ENCODE measurements around the gene YIPF1.

Gene YIPF1

DNA sequence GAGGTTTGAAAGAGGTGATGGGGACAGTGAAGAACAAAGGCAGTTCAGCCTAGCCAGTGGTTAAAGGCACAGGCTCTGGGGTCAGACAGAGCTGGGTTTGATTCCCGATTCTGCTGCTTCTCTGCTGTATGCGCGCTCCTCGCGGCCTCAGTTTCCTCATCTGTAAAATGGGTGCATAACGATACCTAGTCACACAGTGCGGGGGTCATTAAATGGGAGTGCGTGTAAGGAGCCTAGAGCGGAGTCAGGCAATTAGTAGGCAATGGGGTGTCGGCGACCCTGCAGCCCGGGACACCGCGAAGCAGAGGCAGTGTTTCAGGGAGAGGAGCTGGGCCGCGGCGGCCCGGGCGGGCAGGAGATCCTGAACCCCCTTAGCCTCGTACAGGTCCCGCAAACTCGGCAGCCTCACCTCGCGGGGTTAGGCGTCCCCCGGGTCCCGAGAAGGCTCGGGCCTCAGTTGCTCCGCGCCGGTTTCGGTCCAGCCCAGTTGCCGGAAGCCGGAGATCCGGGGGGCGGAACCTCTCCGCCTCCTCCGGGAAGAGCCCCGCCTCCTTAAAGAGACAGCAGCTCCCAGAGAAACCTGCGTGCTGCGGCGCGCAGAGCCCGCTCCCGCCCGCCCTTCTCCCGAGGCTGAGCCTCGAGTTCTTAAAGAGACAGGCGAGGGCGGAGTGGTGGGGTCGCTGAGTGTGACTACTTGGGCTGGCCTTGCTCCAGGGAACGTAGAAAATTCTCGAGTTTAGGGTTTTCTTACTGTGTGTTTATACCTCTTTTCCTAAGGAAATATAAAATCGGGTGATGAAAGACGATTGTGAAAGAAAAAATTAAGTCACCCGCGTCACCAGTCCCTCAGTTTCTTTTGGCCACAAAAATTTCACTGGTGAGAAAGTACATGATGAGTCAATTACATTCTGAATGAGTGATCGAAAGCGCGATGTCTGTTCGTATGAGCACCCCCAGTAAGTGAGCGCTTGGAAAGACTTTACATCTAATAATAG lies at the start of gene YIPF1:
Gene YIPF1 (minus strand): TSS at position 494 of the 995 bp plus-strand sequence. CDS start 860 bp downstream, outside the sequence.
- TF ChIP-seq, protein P1, sequence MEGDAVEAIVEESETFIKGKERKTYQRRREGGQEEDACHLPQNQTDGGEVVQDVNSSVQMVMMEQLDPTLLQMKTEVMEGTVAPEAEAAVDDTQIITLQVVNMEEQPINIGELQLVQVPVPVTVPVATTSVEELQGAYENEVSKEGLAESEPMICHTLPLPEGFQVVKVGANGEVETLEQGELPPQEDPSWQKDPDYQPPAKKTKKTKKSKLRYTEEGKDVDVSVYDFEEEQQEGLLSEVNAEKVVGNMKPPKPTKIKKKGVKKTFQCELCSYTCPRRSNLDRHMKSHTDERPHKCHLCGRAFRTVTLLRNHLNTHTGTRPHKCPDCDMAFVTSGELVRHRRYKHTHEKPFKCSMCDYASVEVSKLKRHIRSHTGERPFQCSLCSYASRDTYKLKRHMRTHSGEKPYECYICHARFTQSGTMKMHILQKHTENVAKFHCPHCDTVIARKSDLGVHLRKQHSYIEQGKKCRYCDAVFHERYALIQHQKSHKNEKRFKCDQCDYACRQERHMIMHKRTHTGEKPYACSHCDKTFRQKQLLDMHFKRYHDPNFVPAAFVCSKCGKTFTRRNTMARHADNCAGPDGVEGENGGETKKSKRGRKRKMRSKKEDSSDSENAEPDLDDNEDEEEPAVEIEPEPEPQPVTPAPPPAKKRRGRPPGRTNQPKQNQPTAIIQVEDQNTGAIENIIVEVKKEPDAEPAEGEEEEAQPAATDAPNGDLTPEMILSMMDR (conservative IDR thresholded peaks at IDR 0.05; ENCODE audit: low read length) = no peak
- H3K4me3 ChIP-seq (ENCODE audit: low read length) = peak within 1 kb of the TSS; percentile 96
- peak; percentile 86 for DNase-seq (ENCODE audit: low read depth)

DNA sequence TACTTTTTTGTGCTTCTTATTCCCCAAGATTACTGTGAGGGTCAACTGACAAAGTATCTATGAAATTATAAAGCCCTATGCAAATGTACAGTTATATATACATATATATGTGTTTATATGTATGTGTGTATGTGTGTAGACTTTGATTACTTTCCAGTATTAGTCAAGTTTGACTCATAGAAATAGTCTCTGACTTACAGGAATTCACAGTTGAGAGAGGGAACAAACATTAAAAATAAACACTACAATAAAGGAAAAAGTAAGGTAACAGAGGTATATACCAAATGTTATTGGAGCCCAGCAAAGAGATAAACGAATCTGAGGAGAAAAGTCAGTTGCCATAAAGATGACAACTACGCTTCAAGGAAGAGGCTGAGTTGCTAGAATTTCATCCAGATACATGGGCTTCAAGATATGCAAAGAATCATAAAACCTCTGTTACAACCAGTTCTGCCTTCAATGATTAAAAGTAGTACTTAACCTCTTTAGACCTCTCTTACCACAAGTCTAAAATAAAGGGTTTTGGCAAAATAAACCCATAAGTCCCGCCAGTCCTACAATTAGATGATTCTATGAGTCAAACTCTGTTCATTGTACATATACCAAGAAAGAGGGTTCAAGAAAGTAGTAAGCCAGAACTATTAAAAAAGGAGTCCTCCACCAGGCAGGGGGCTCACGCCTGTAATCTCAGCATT lies 48.7 kb upstream of the YIPF1 start:
- H3K4me3 ChIP-seq (ENCODE audit: low read length) = no peak overlapping the region
- DNase-seq (ENCODE audit: low read depth) = no peak
- TF ChIP-seq, protein P1 (conservative IDR thresholded peaks at IDR 0.05; ENCODE audit: low read length) = no peak

DNA sequence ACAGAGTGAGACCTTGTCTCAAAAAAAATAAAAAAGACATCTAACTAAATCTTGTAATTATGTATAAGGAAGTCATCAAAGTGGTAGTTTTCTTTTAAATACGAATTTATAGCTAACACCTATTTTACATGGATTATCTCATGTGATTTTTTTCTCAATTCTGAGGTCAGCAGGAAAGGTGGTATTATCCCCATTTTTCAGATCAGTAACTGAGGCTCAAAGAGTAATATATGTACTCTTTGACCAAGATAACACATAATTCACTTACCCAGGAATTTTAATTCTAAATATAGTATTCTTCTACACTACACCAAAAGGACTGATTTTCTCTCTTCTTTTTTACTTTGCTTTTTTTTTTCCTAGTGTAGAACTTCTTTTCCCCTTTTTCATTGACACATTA lies 46.8 kb upstream of the YIPF1 start:
- DNase-seq (ENCODE audit: low read depth) = no peak
- TF ChIP-seq, protein P1 (conservative IDR thresholded peaks at IDR 0.05; ENCODE audit: low read length) = no peak
- H3K4me3 ChIP-seq (ENCODE audit: low read length) = no peak overlapping the region

DNA sequence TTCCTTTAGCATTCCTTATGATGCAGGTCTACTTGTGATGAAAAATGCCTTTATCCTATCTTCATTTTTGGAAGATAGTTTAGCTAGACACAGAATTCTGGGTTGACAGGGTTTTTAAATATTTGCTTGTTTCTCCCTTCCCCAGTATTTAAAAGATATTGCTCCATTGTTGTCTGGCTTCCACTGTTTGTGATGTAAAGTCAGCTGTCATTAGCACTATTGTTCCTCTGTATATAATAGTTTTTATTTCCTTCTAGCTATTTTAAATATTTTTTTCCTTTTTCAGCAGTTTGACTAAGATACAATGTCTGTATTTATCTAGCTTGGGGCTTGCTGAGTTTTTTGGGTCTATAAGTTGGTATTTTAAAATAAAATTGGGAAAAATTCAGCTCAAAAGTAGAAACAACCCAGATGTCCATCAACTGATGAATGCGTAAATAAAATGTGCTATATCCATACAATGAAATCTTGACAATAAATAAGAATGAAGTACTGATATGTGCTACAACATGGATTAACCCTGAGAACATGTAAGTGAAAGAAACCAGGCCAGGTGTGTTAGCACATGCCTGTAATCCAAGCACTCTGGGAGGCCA lies 44.7 kb upstream of the YIPF1 start:
- no peak for DNase-seq (ENCODE audit: low read depth)
- no peak overlapping the region for H3K4me3 ChIP-seq (ENCODE audit: low read length)
- TF ChIP-seq, protein P1 (conservative IDR thresholded peaks at IDR 0.05; ENCODE audit: low read length) = no peak

DNA sequence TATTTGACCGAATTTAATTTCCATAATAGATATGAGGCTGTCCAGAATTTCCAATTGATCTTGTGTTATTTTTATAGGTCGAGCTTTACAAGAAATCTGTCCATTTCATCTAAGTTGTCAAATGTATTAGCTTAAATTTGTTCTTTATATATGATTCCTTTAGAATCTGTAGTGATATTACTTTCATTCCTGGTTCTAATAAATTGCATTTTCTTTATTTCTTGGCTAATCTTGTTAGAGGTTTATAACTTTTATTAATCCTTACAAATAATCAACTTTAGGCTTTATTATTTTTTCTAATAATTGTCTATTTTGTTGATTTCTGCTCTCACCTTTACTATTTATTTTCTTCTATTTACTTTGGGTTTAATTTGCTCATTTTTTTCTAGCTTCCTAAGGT lies 41.9 kb upstream of the YIPF1 start:
- no peak for DNase-seq (ENCODE audit: low read depth)
- TF ChIP-seq, protein P1 (conservative IDR thresholded peaks at IDR 0.05; ENCODE audit: low read length) = no peak
- H3K4me3 ChIP-seq (ENCODE audit: low read length) = no peak overlapping the region

DNA sequence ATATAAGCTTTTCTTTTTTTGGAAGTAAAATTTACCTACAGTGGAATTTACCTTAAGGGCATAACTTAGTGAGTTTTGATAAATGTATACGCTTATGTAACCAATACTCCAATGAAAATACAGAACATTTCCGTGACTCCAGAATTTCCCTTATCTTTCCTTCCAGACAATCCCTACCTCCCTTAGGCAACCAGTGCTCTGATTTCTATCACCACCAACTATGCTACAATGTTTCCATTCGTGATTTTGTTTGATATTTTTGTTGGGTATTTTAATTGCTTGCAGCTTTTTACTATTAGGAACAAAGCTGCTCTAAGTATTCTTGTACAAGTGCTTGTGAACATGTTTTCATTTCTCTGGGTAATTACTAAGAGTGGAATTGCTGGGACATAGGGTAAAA lies 41.3 kb upstream of the YIPF1 start:
- TF ChIP-seq, protein P1 (conservative IDR thresholded peaks at IDR 0.05; ENCODE audit: low read length) = no peak
- no peak for DNase-seq (ENCODE audit: low read depth)
- H3K4me3 ChIP-seq (ENCODE audit: low read length) = no peak overlapping the region
